WTC11 (cell line): ENCODE results near the gene PPFIBP2. TPM values are rescaled to one million over a fixed set of nuclear protein-coding genes. Genes with fewer than 3 reads are reported as not detected.

Source experiments
- ATAC-seq: fragments of 200-7000 bp; cut with Tn5 transposase; 2 replicates; pipeline ENCODE4 v1.10.0; 2021; ENCODE audit warnings: mild to moderate bottlenecking, moderate library complexity
- CTCF ChIA-PET: fragments of 300-600 bp; sonication (Branson Sonifier 250); formaldehyde crosslinking; loops from one replicate; lab custom pipeline; 2021; ENCODE audit warnings: antibody characterized with exemption; lab: Charles Lee
- POLR2A ChIA-PET: fragments of 350-600 bp; sonication (Branson Sonifier 250); formaldehyde crosslinking; loops from one replicate; lab custom pipeline; 2021; ENCODE audit warnings: antibody characterized with exemption; lab: Charles Lee
- DNase-seq: peaks from one replicate; pipeline ENCODE4 v3.0.0; 2021; ENCODE audit warnings: low spot score
- H3K27ac Mint-ChIP-seq: 2 replicates; pipeline ENCODE4 v1.8.0; 2021; ENCODE audit warnings: mixed read lengths
- H3K27me3 Mint-ChIP-seq: 2 replicates; pipeline ENCODE4 v1.8.0; 2021; ENCODE audit warnings: low read depth, mild to moderate bottlenecking, moderate library complexity, mixed read lengths
- H3K36me3 Mint-ChIP-seq: 2 replicates; pipeline ENCODE4 v1.8.0; 2021; ENCODE audit warnings: mixed read lengths
- H3K4me1 Mint-ChIP-seq: 2 replicates; pipeline ENCODE4 v1.8.0; 2022; ENCODE audit warnings: mixed read lengths
- H3K4me3 Mint-ChIP-seq: 2 replicates; pipeline ENCODE4 v1.8.0; 2021; ENCODE audit warnings: mild to moderate bottlenecking, moderate library complexity, mixed read lengths
- H3K9me3 Mint-ChIP-seq: 2 replicates; pipeline ENCODE4 v1.8.0; 2021; ENCODE audit warnings: mixed read lengths
- ATF1 ChIP-seq: sonication (generic); formaldehyde crosslinking; IDR thresholded peaks from 2 replicates; pipeline ENCODE4 v1.8.1; 2023; ENCODE audit warnings: mild to moderate bottlenecking, moderate library complexity, missing genetic modification reagents
- ATF2 ChIP-seq: sonication (generic); formaldehyde crosslinking; IDR thresholded peaks from 2 replicates; pipeline ENCODE4 v1.8.1; 2022; ENCODE audit warnings: low read depth, missing genetic modification reagents, borderline replicate concordance
- CREB1 ChIP-seq: sonication (generic); formaldehyde crosslinking; IDR thresholded peaks from 2 replicates; pipeline ENCODE4 v1.8.0; 2023; ENCODE audit warnings: mild to moderate bottlenecking, missing genetic modification reagents
- E2F5 ChIP-seq: sonication (generic); formaldehyde crosslinking; IDR thresholded peaks from 2 replicates; pipeline ENCODE4 v1.8.1; 2022; ENCODE audit warnings: mild to moderate bottlenecking, moderate library complexity, missing genetic modification reagents
- ESRRA ChIP-seq: sonication (generic); formaldehyde crosslinking; IDR thresholded peaks from 2 replicates; pipeline ENCODE4 v1.8.1; 2022; ENCODE audit warnings: mild to moderate bottlenecking, missing genetic modification reagents, borderline replicate concordance
- FOXK1 ChIP-seq: sonication (generic); formaldehyde crosslinking; IDR thresholded peaks from 2 replicates; pipeline ENCODE4 v1.8.0; 2022; ENCODE audit warnings: mild to moderate bottlenecking, moderate library complexity, missing genetic modification reagents
- GABPB1 ChIP-seq: sonication (generic); formaldehyde crosslinking; IDR thresholded peaks from 2 replicates; pipeline ENCODE4 v1.8.1; 2023; ENCODE audit warnings: mild to moderate bottlenecking, missing genetic modification reagents
- JUN ChIP-seq: sonication (generic); formaldehyde crosslinking; IDR thresholded peaks from 2 replicates; pipeline ENCODE4 v1.8.0; 2023; ENCODE audit warnings: mild to moderate bottlenecking, missing genetic modification reagents
- KAT7 ChIP-seq: sonication (generic); formaldehyde crosslinking; IDR thresholded peaks from 2 replicates; pipeline ENCODE4 v1.8.1; 2023; ENCODE audit warnings: missing genetic modification reagents, mild to moderate bottlenecking, borderline replicate concordance
- NFYB ChIP-seq: sonication (generic); formaldehyde crosslinking; conservative IDR thresholded peaks from 2 replicates; pipeline ENCODE4 v1.8.0; 2022; ENCODE audit warnings: low read depth, missing genetic modification reagents
- NR1H2 ChIP-seq: sonication (generic); formaldehyde crosslinking; IDR thresholded peaks from 2 replicates; pipeline ENCODE4 v1.9.0; 2021; ENCODE audit warnings: mild to moderate bottlenecking, moderate library complexity, missing genetic modification reagents
- NR3C1 ChIP-seq: sonication (generic); formaldehyde crosslinking; conservative IDR thresholded peaks from 2 replicates; pipeline ENCODE4 v1.8.1; 2023; ENCODE audit warnings: low read depth, mild to moderate bottlenecking, missing genetic modification reagents
- PREB ChIP-seq: sonication (generic); formaldehyde crosslinking; IDR thresholded peaks from 2 replicates; pipeline ENCODE4 v1.8.1; 2022; ENCODE audit warnings: mild to moderate bottlenecking, missing genetic modification reagents, moderate library complexity, borderline replicate concordance
- SMAD3 ChIP-seq: sonication (generic); formaldehyde crosslinking; IDR thresholded peaks from 2 replicates; pipeline ENCODE4 v1.8.0; 2022; ENCODE audit warnings: missing genetic modification reagents, mild to moderate bottlenecking, borderline replicate concordance
- SOX15 ChIP-seq: fragments of 250-450 bp; sonication (Bioruptor Pico); IDR thresholded peaks from 2 replicates; pipeline ENCODE4 v1.9.0; 2021; ENCODE audit warnings: mild to moderate bottlenecking
- STAT6 ChIP-seq: sonication (generic); formaldehyde crosslinking; conservative IDR thresholded peaks from 2 replicates; pipeline ENCODE4 v1.8.1; 2023; ENCODE audit warnings: mild to moderate bottlenecking, low read depth, missing genetic modification reagents, moderate library complexity
- TP53 ChIP-seq: sonication (generic); formaldehyde crosslinking; IDR thresholded peaks from 2 replicates; pipeline ENCODE4 v1.8.1; 2023; ENCODE audit warnings: mild to moderate bottlenecking, missing genetic modification reagents
- ZNF138 ChIP-seq: sonication (generic); formaldehyde crosslinking; conservative IDR thresholded peaks from 2 replicates; pipeline ENCODE4 v1.8.1; 2022; ENCODE audit warnings: mild to moderate bottlenecking, moderate library complexity, missing genetic modification reagents
- ZNF416 ChIP-seq: fragments of 250-450 bp; sonication (Bioruptor Pico); IDR thresholded peaks from 2 replicates; pipeline ENCODE4 v1.9.0; 2021; ENCODE audit warnings: mild to moderate bottlenecking, inconsistent platforms
- ZNF671 ChIP-seq: fragments of 250-450 bp; sonication (Bioruptor Pico); IDR thresholded peaks from 2 replicates; pipeline ENCODE4 v1.8.0; 2021; ENCODE audit warnings: mild to moderate bottlenecking
- ZSCAN18 ChIP-seq: fragments of 250-450 bp; sonication (Bioruptor Pico); IDR thresholded peaks from 2 replicates; pipeline ENCODE4 v2.1.2; 2022; ENCODE audit warnings: mild to moderate bottlenecking, moderate library complexity
- total RNA-seq: library from RNA; stranded (reverse); gene quantifications from 3 replicates; pipeline ENCODE4 v1.2.3, GENCODE V29; 2021

Gene PPFIBP2
- total RNA-seq, 1 experiment from 2014 or later: 21.4 TPM

GRCh38 chr11:7611411-7611810 lies 97.6 kb downstream of the PPFIBP2 start:
- ChIA-PET CTCF (interaction anchor here (1.2 to 1.6 kb wide), 4 partner anchors 37 to 488 kb away, joined by 3 to 5 read pairs (median 4); no protein-coding TSS in a partner anchor), POLR2A (no interaction called here)
- ATAC-seq (no peak), DNase-seq (no peak)
- TF ChIP-seq KAT7 (CRISPR knock-in tag) (no peak), ZSCAN18 (CRISPR knock-in tag) (no peak), NR1H2 (CRISPR knock-in tag) (no peak), FOXK1 (CRISPR knock-in tag) (no peak), ATF2 (CRISPR knock-in tag) (no peak), SMAD3 (no peak), TP53 (CRISPR knock-in tag) (no peak), PREB (no peak), E2F5 (no peak), NFYB (CRISPR knock-in tag) (no peak), SOX15 (CRISPR knock-in tag) (no peak), ZNF671 (CRISPR knock-in tag) (no peak)
- H3K4me3 Mint-ChIP-seq: no peak overlapping the region
- H3K27ac Mint-ChIP-seq: no peak overlapping the region
- H3K27me3 Mint-ChIP-seq: no peaks in the 10 kb centered on the region
- no peaks in the 10 kb centered on the region for H3K9me3 Mint-ChIP-seq
- peaks cover 26% of the 10 kb centered on the region for H3K4me1 Mint-ChIP-seq
- no peaks in the 10 kb centered on the region; the same call in 1 of the 2 replicates for H3K36me3 Mint-ChIP-seq

- POLR2A ChIA-PET: no interaction called here
- H3K4me3 Mint-ChIP-seq: no peak overlapping the region
- H3K36me3 Mint-ChIP-seq: peaks cover 2% of the 10 kb centered on the region
- H3K9me3 Mint-ChIP-seq: no peaks in the 10 kb centered on the region
- H3K27ac Mint-ChIP-seq: peak overlapping the region; percentile 46
- H3K27me3 Mint-ChIP-seq: no peaks in the 10 kb centered on the region
- no peak for ATAC-seq
- CTCF ChIA-PET: interaction anchor here (1.2 to 1.6 kb wide), 4 partner anchors 38 to 487 kb away, joined by 3 to 5 read pairs (median 4); no protein-coding TSS in a partner anchor
- no peak for DNase-seq
- peaks cover 26% of the 10 kb centered on the region for H3K4me1 Mint-ChIP-seq
- TF ChIP-seq ZNF416 (CRISPR knock-in tag) (no peak), ATF1 (CRISPR knock-in tag) (no peak), ZSCAN18 (CRISPR knock-in tag) (no peak), GABPB1 (CRISPR knock-in tag) (no peak), JUN (CRISPR knock-in tag) (no peak), CREB1 (CRISPR knock-in tag) (no peak), ESRRA (CRISPR knock-in tag) (no peak), ZNF138 (no peak), STAT6 (no peak), NR3C1 (CRISPR knock-in tag) (no peak), ZNF671 (CRISPR knock-in tag) (no peak)
Measured at GRCh38 chr11:7612056-7612660, 98.4 kb downstream of the PPFIBP2 start.
